GM12875 (cell line): Measurements from ENCODE around the gene EMILIN3.

ENCODE experiments used
- H3K4me3 ChIP-seq: one replicate; pipeline ENCODE4 v1.5.1; 2011; ENCODE audit warnings: low read depth, low read length, control low read depth
- CTCF ChIP-seq: IDR thresholded peaks from 2 replicates; pipeline ENCODE4 v1.5.1; 2011; ENCODE audit warnings: low read depth, mild to moderate bottlenecking, control low read depth, inconsistent platforms, low read length, moderate library complexity, borderline replicate concordance; ENCODE audit not compliant: insufficient read depth

EMILIN3 gene

GRCh38 chr20:41408156-41408794 is 41.7 kb upstream of the EMILIN3 start:
- no peak for TF ChIP-seq CTCF
- H3K4me3 ChIP-seq = no peak overlapping the region

GRCh38 chr20:41407607-41408006 is 41.0 kb upstream of the EMILIN3 start:
- no peak for TF ChIP-seq CTCF
- no peak overlapping the region for H3K4me3 ChIP-seq

DNA sequence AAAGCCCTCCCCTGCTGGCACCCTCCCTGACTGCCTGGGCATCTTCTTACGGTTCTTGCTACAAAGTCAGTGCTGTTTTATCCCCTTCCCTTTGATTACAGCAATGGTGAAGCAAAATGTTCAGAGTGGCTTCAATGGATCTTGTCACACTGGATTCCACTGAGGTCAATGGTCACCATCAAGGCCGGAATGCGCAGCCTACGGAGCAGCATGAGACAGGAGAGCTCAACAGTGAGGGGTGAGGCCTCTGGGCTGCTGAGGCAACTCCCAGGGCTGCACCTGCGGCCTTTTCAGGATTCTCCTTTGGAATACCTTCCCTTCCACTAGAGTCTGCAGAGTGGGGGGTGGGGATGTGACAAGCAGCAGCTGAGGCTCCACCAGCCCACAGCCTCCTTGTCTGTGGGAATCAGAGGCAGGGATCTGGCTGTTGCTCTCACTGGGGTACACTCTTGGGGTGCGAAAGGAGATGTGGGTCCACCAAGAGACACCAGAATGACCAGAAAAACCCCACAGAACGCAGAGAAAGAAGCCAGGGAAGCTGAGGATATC is 40.4 kb upstream of the EMILIN3 start:
- TF ChIP-seq CTCF = no peak
- H3K4me3 ChIP-seq = no peak overlapping the region

- H3K4me3 ChIP-seq = no peak overlapping the region
- TF ChIP-seq CTCF = no peak
These were observed 39.7 kb upstream of the EMILIN3 start for GRCh38 chr20:41406353-41406752.

GRCh38 chr20:41405436-41405835 is 38.8 kb upstream of the EMILIN3 start:
- TF ChIP-seq CTCF = no peak
- no peak overlapping the region for H3K4me3 ChIP-seq

DNA sequence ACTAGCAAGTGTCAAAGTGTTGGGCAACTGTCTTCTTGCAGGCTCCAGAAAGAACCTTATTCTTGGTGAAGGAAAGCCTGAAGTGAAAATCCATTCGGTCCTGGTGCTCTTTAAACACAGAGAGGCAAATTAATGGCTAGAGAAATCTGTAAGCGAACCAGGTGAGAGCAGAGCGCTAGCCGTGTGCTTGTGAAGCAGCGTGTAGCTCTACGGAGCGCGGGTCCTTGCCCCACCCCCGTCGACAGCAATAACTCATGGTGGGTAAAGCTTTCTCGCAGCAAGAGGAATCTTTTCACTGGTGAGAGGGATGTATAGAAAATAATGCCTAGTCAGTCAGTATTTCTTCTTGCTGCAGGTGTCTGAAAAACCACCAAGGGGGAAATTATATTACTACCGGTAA is 37.0 kb upstream of the EMILIN3 start:
- no peak overlapping the region for H3K4me3 ChIP-seq
- TF ChIP-seq CTCF = no peak

DNA sequence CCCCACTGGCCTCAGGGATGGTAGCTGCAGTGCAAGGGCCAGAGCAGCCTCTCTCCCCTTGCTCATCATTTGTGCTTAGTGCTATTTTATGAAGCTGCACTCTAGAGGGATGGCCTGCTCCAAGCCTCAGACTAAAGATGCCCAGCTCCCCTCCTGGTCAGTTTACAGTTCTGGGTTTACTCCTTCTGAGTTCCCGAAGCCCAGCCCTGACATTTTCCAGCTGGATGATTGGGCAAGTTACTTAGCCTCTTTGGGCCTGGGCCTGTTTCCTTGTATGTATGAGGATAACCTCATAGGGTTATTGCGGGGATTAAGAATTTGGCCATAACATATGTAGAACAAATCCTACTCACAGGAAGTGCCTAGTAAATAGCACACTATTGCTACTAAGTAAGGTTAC is 31.8 kb upstream of the EMILIN3 start:
- no peak for TF ChIP-seq CTCF
- no peak overlapping the region for H3K4me3 ChIP-seq
